Sigmoid colon (tissue), 4 donors: ENCODE results near the gene RUNX2.

Experiments used
- CTCF ChIP-seq, 4 experiments: fragments of 450-650 bp in 3 of 4; fragments of 200-600 bp in 1 of 4; IDR thresholded peaks; one replicate each; pipeline ENCODE4 v1.5.1; 2016 to 2019; ENCODE audit warnings: antibody characterized with exemption in 4 of 4, mild to moderate bottlenecking in 3 of 4, moderate library complexity in 2 of 4
- EP300 ChIP-seq, 4 donors: sonication (generic); formaldehyde crosslinking; IDR thresholded peaks; one replicate each; pipeline ENCODE4 v1.6.1; 2017; ENCODE audit warnings: antibody characterized with exemption in 4 of 4
- POLR2A ChIP-seq, 2 donors: fragments of 450-650 bp; IDR thresholded peaks; one replicate each; pipeline ENCODE4 v1.6.1; 2016; ENCODE audit warnings: antibody characterized with exemption in 2 of 2, mild to moderate bottlenecking in 2 of 2, moderate library complexity in 2 of 2
- POLR2AphosphoS5 ChIP-seq, 4 donors: sonication (generic); formaldehyde crosslinking; IDR thresholded peaks; one replicate each; pipeline ENCODE4 v1.6.1; 2017; ENCODE audit warnings: antibody characterized with exemption in 4 of 4

DNA sequence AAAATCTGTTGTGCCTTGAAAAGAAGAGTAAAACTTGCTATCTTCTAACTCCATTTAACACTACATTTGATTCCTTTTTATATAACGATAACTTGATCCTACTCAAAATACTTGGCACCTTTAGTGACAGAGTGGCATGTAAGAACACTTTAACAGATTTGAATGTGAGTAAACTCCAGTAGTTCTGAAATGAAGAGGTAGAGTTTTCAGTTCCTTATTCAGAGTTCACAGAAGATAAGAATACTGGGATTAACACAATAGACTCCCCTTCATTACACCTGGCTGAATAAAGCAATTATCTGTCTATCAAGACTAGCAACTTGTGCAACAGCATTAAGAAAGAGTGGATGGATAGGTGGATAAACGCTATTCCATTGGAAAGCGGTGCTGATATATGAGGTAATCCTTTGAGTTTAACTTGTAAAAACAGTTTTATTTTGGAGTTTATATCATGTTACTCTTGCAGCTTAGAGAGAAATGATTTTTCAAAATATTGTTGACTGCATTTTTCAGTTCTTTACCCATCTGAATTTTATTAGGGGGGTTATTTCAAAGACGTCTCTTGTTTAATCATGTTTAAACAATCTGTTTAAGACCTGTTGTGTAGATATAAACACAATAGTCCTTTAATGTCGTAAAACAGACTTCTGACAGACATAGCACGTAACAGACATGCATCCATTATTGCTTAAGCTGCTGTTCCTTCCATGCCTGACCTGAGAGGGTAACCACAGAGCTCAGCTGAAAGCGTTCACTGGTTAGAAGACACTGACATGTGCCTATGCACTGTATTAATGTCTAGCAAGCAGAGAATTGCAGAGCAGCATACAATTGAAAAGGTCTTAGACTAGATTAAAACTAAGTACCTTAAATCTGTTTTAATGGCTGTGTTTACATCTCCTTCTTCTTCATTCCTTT lies 152.0 kb downstream of the RUNX2 start:
- TF ChIP-seq CTCF (IDR thresholded peaks at IDR 0.05) (no peak), POLR2AphosphoS5 (IDR thresholded peaks at IDR 0.05) (no peak), POLR2A (IDR thresholded peaks at IDR 0.05) (no peak), EP300 (IDR thresholded peaks at IDR 0.05) (no peak)
